ENCODE measurements around the gene PSIP1.
"Not testable (repeated sequence)": the region's sequence is repeated elsewhere in the genome, so short reads cannot be mapped to it uniquely, and the experiment has no call there.

PSIP1 gene

GRCh38 chr9:15444141-15444540, 66.6 kb downstream of the PSIP1 start:
- Histone ChIP-seq H3F3A (ENCODE audit: insufficient read depth, low read length) (no peaks in the 10 kb centered on the region), H3K9ac (ENCODE audit: low read length) (no peak overlapping the region), H3K4me2 (ENCODE audit: low read length) (no peak overlapping the region), H3K27ac (ENCODE audit: low read depth, low read length, poor library complexity, severe bottlenecking) (no peak overlapping the region), H3K9me3 (ENCODE audit: low read length) (0 out of 2 replicates have a peak, but pooled peaks cover 4% of the 10 kb centered on the region), H3K27me3 (ENCODE audit: insufficient read depth, low read length) (no peaks in the 10 kb centered on the region), H2AFZ (ENCODE audit: low read length) (no peak overlapping the region), H3K9me2 (ENCODE audit: low read depth, low read length) (no peaks in the 10 kb centered on the region), H3K79me2 (ENCODE audit: insufficient read depth, low read length) (0 out of 2 replicates have a peak, but pooled peaks cover 3% of the 10 kb centered on the region), H3K4me3 (ENCODE audit: low read depth, low read length, poor library complexity, severe bottlenecking) (no peak overlapping the region), H3K36me3 (ENCODE audit: insufficient read depth, low read length) (peaks cover 85% of the 10 kb centered on the region), H4K20me1 (ENCODE audit: insufficient read depth, low read length) (no peaks in the 10 kb centered on the region), H3K4me1 (ENCODE audit: insufficient read depth, low read length, severe bottlenecking) (no peaks in the 10 kb centered on the region)
- TF ChIP-seq EZH2 (IDR thresholded peaks at IDR 0.05; ENCODE audit: borderline replicate concordance, low read length), result no peak
- no peak for TF ChIP-seq CTCF (IDR thresholded peaks at IDR 0.05; ENCODE audit: low read length)

DNA sequence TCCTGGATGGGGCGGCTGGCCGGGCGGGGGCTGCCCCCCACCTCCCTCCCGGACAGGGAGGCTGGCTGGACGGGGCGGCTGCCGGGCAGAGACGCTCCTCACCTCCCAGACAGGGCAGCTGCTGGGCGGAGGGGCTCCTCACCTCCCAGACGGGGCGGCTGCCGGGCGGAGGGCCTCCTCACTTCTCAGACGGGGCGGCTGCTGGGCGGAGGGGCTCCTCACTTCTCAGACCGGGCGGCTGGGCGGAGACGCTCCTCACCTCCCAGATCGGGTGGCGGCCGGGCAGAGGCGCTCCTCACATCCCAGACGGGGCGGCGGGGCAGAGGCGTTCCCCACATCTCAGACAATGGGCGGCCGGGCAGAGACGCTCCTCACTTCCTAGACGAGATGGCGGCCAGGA, 68.5 kb downstream of the PSIP1 start:
- H4K20me1 ChIP-seq (ENCODE audit: insufficient read depth, low read length); H3K4me3 ChIP-seq (ENCODE audit: low read depth, low read length, poor library complexity, severe bottlenecking); H3K27me3 ChIP-seq (ENCODE audit: insufficient read depth, low read length); H3K27ac ChIP-seq (ENCODE audit: low read depth, low read length, poor library complexity, severe bottlenecking); H3K9ac ChIP-seq (ENCODE audit: low read length); H3K9me3 ChIP-seq (ENCODE audit: low read length); H3F3A ChIP-seq (ENCODE audit: insufficient read depth, low read length); H3K4me2 ChIP-seq (ENCODE audit: low read length); H3K9me2 ChIP-seq (ENCODE audit: low read depth, low read length); H3K4me1 ChIP-seq (ENCODE audit: insufficient read depth, low read length, severe bottlenecking); H2AFZ ChIP-seq (ENCODE audit: low read length): not testable (repeated sequence)
- Histone ChIP-seq H3K36me3 (ENCODE audit: insufficient read depth, low read length) (peaks cover 85% of the 10 kb centered on the region), H3K79me2 (ENCODE audit: insufficient read depth, low read length) (peaks cover 21% of the 10 kb centered on the region; the same call in 1 of the 2 replicates)

DNA sequence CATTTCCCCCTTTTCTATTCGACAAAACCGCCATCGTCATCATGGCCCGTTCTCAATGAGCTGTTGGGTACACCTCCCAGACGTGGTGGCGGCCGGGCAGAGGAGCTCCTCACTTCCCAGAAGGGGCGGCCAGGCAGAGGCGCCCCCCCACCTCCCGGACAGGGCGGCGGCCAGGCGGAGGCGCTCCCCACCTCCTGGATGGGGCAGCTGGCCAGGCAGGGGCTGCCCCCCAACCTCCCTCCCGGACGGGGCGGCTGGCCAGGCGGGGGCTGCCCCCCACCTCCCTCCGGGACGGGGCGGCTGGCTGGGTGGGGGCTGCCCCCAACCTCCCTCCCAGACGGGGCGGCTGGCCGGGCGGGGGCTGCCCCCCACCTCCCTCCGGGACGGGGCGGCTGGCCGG, 68.9 kb downstream of the PSIP1 start:
- not testable (repeated sequence) for H3K27ac ChIP-seq (ENCODE audit: low read depth, low read length, poor library complexity, severe bottlenecking)

GRCh38 chr9:15438891-15439290, 71.9 kb downstream of the PSIP1 start:
- Histone ChIP-seq H3K4me1 (ENCODE audit: insufficient read depth, low read length, severe bottlenecking) (no peaks in the 10 kb centered on the region), H3K4me3 (ENCODE audit: low read depth, low read length, poor library complexity, severe bottlenecking) (no peak overlapping the region), H4K20me1 (ENCODE audit: insufficient read depth, low read length) (no peaks in the 10 kb centered on the region), H3K9me3 (ENCODE audit: low read length) (0 out of 2 replicates have a peak, but pooled peaks cover 4% of the 10 kb centered on the region), H3K27me3 (ENCODE audit: insufficient read depth, low read length) (no peaks in the 10 kb centered on the region), H2AFZ (ENCODE audit: low read length) (no peak overlapping the region), H3K9me2 (ENCODE audit: low read depth, low read length) (no peaks in the 10 kb centered on the region), H3K9ac (ENCODE audit: low read length) (no peak overlapping the region), H3K27ac (ENCODE audit: low read depth, low read length, poor library complexity, severe bottlenecking) (no peak overlapping the region), H3K36me3 (ENCODE audit: insufficient read depth, low read length) (peaks cover 83% of the 10 kb centered on the region), H3K79me2 (ENCODE audit: insufficient read depth, low read length) (peaks cover 21% of the 10 kb centered on the region; the same call in 1 of the 2 replicates), H3F3A (ENCODE audit: insufficient read depth, low read length) (no peaks in the 10 kb centered on the region), H3K4me2 (ENCODE audit: low read length) (no peak overlapping the region)
- no peak for TF ChIP-seq EZH2 (IDR thresholded peaks at IDR 0.05; ENCODE audit: borderline replicate concordance, low read length)
- TF ChIP-seq CTCF (IDR thresholded peaks at IDR 0.05; ENCODE audit: low read length), result no peak

More for the DNA sequence above, 68.9 kb downstream of the PSIP1 start:
- not testable (repeated sequence) for H3K9me3 ChIP-seq (ENCODE audit: low read length); H3K4me2 ChIP-seq (ENCODE audit: low read length); H3K9me2 ChIP-seq (ENCODE audit: low read depth, low read length); H3K9ac ChIP-seq (ENCODE audit: low read length); H3K4me1 ChIP-seq (ENCODE audit: insufficient read depth, low read length, severe bottlenecking); H3F3A ChIP-seq (ENCODE audit: insufficient read depth, low read length); H4K20me1 ChIP-seq (ENCODE audit: insufficient read depth, low read length); H3K4me3 ChIP-seq (ENCODE audit: low read depth, low read length, poor library complexity, severe bottlenecking); H3K27me3 ChIP-seq (ENCODE audit: insufficient read depth, low read length); H2AFZ ChIP-seq (ENCODE audit: low read length)
- peaks cover 85% of the 10 kb centered on the region for H3K36me3 ChIP-seq (ENCODE audit: insufficient read depth, low read length)
- peaks cover 21% of the 10 kb centered on the region; the same call in 1 of the 2 replicates for H3K79me2 ChIP-seq (ENCODE audit: insufficient read depth, low read length)

Measured in OCI-LY1 (cell line).